Measurements from ENCODE around the gene SMAD6.

Gene SMAD6

DNA sequence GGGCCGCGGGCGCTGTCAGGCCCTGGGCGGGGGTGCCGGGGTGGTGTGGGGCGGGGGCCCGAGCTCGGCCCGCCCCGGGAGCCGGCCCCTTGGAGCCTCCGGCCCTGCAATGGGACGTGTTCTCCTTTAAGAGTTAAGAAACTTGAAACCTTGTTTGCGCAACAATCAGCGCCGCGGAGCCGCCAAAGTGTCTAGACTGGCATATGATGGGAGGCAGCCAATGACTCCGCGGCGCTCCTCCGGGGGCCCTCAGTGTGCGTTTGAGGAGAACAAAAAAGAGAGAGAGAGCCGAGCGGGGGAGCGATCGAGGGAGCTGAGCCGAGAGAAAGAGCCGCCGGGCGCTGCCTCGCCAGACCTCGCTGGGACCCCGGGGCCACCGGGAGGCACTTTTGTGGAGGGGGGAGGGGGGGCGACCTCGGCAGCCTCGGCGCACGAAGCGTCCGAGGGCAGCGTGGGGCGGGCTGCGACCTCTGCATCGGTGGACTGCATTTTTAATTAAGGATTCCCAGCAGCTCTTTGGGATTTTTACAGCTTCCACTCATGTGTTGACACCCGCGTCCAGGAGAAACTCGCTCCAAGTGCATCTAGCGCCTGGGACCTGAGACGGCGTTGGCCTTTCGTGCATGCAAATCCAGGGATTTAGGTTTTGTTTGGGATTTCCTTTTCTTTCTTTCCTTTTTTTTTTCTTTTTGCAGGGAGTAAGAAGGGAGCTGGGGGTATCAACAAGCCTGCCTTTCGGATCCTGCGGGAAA lies at the start of gene SMAD6:
SMAD6 (plus strand) TSS at position 202 of the 752 bp plus-strand sequence. CDS start 1,023 bp downstream, outside the sequence.
- peak; percentile 94 for DNase-seq (ENCODE audit: low read depth, low spot score)

DNA sequence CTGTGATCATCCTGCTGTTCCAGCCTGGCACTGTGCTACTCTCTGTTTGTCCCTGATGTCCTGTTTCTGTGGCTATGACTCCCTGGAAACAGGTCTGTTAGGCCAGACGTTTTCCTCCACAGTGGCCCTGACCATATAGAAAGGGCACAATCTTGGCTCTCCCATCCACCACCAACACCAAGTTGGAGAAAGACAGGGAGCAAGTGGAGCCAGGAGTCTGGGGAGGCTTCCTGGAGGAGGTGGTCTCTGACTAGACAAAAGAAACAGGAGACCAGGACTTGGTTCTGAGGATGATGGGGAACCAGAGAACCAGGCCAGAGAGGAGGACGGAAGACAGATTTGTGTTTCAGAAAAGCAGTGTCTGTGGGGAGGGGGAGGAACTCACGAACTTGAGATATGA lies 49.2 kb upstream of the SMAD6 start:
- no peak for DNase-seq (ENCODE audit: low read depth, low spot score)

DNA sequence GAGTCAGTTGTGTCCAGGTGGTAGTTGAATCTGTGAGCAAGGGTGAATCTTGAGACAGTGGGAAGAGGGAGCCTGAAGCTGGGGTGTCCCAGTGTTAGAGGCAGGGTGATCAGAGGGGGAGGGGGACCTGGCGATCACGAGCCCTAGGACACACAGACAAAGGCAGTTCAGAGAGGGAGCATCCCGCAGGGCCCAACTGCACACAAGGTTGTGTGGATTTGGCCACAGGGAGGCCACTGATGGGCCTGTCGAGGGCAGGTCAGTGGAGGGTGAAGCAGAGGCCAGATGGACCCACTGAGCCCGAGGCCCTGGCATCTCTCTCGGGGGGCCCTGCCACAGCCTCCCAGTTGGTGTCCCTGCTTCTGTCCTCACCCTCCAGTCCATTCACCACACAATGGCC lies 48.6 kb upstream of the SMAD6 start:
- no peak for DNase-seq (ENCODE audit: low read depth, low spot score)

DNA sequence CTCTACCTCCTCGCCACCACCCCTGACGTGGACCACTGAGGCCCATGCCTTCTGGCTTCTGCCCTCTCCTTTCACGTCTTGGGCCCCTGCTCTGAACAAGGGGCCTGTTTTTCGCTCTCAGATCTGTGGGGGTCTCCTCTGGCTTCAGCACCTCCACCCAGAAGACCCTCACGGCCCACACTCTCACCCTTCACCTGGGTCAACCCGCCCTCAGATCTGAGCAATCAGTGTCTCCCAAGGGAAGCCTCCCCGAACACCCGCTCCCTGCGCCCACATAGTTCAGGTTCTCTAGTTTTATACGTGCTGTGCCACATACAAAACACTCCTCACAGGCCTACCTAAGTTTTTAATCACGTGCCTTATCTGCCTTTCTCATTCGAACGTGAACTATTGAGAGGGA lies 48.2 kb upstream of the SMAD6 start:
- DNase-seq (ENCODE audit: low read depth, low spot score) = no peak

DNA sequence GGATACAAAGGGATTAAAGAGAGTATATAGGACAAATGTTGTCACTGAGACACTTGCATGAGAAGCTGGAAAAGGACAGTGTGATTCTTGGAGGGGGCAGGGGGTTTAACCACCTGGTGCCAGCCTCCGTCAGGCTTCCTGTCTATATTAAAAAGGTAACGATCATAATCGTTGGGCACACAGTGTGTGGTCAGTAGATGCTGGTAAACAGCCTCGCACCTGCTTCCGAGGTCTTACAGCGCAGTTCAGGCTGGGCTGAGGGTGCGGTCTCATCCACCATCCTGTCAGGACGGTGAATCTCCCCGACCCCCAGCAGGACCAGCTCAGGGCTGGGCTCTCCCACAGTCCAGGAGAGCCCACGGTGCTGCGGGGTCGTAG lies 47.7 kb upstream of the SMAD6 start:
- DNase-seq (ENCODE audit: low read depth, low spot score) = no peak

DNA sequence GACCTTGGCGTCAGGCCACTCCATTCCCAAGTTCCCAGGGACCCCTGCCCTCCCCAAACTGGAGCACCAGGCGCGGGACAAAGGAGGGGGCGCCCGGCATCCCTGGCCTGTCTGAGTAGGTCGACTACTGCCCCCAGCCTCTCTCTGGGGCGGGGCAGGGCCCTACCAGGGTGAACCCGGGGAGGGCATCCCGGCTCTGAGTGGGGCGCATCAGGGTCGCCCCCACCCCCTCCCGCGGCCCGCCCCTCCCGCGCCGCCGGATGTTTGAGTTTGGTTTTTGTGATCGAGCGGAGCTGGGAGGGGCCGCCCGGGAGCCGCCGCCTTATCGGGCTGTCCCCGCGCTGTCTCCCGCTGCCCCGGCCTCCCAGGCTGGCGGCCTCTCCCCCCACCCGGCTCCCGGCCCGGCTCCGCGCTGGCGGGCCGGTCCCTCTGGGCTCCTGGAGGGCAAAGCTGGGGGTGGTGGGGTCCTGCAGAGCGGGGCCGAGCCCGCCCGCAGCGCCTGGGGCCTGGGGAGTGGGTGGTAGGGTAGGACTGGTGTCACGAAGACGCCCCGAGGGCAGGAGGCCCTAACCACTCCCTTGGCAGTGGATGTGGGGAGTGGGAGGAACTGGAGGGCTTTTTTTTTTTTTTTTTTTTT lies 47.2 kb upstream of the SMAD6 start:
- no peak for DNase-seq (ENCODE audit: low read depth, low spot score)

DNA sequence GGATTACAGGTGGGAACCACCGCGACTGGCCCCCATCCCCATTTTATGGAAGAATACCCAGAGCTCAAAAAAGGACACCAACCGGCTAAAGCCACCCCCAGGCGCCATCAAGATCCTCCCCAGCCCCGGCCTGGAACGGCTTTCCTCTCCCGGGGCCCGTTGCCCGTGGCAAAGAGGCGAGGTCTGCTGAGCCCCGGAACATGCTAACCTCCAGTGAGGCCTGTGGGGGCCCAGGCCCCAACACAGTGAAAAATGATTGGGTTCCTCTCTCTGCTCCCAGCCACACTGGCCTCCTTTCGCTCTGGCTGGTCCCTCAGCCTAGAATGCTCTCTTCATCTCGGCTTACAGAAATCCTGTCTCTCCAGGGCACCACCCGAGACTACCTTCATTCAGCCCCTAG lies 46.5 kb upstream of the SMAD6 start:
- no peak for DNase-seq (ENCODE audit: low read depth, low spot score)

DNA sequence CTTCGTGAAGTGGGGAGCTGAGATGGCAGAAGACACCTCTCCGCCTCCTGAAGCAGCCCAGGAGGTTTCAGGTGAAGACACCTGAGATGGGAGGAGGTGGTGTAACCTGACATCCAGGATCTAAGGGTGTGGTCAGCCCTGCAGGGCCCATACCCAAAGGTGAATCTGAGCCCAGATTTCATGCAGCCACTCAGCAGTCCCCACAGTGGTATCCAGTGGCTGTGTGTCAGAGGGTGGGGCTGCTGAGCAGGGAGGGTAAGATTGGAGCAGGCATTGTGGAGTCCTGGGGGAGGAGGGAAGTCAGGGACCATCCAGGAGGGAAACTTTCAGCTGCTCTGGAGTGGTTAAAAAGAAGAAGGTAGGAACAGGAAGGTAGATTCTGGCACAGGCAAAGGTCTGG lies 46.0 kb upstream of the SMAD6 start:
- DNase-seq (ENCODE audit: low read depth, low spot score) = no peak

DNA sequence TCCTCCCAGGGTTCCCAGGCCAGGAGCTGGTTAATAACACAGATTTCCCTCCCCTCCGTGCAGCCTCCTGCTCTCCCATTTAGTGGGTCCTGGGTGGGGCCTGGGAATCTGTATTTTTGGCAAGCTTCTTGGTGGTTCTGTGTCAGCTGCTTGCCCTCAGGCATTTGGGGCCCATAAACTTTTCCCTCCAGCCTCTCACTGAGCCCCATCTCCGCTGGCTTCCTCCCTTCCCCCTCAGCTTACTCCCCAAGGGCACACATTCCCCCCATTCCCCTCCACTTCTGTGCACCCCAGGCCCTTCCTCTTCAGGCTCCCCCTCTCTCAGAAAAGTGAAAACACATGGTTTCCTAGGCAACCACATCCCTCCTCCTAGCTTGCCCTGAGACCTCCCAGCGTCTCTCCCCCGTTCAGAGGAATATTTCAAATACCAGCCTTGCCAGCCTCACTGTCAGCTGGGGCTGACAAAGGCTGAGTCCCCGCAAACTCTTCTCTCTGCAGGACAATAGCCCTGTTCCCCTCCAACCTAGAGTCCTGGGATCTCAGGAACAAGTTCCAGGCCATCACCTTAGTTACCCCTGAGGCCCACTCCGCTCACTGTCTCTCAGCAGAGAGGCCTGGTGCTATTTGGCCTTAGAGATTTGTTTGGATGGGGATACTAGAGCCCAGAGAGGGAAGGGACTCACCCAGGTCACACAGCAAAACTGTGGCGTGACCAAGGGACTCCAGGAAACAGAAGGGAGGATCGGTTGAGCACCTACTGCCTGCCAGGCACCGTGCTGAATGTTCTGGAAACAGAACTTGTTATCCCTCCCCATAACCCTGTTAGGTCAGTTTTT lies 44.6 kb upstream of the SMAD6 start:
- no peak for DNase-seq (ENCODE audit: low read depth, low spot score)

DNA sequence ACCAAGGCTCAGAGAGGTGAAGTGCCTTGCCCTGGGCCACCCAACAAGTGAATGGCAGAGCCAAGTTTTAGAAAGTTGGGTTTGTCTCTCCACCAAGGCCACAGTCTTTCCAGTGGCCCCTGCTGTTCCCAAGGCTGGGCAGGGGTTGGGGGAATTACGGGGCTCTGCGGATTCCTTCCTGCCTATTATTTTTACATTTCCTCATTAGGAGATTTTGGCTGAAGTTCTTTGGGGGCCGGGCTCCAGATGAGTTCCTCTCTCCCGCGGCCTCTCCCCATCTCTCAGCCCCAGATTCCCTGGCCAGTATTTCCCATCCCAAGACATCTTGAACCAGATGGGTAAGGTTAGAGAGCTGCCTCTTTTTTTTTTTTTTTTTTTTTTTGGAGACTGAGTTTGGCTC lies 44.0 kb upstream of the SMAD6 start:
- no peak for DNase-seq (ENCODE audit: low read depth, low spot score)

DNA sequence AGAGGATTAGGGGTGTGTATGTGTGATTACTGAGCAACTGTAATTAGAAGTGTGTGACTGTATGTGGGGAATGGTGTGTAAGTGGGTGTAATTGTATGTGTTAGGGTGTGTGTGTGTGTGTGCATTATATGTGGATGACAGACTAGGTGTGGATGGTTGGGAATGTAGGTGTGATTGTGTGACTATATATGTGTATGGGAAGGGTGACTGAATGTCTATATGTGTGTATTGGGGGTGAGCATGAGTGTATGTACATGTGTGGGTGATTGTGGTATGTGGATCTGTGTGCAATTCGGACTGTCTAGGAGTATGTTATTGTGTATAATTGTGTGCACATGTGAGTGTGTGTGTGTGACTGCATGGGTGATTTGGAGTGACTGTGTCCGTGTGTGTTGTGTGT lies 43.2 kb upstream of the SMAD6 start:
- DNase-seq (ENCODE audit: low read depth, low spot score) = no peak

DNA sequence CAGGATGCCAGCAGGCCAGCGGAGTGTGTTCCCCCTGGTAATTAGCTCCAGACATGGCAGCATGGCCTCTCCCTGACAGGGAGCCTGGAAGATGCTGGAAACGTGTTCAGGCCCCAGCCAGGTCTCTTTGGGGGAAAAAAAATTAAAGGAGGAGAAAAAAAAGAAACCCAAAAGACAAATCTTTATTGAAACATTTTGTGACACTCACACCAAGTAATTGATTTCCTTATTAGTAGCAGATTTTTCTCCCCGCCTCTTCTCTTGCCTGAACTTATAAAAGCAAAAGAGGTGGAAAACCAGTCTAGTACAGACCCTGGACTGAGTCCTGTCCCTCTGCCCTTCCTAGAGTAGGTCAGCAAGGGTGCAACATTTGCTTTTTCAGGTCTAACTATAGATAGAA lies 42.7 kb upstream of the SMAD6 start:
- no peak for DNase-seq (ENCODE audit: low read depth, low spot score)

DNA sequence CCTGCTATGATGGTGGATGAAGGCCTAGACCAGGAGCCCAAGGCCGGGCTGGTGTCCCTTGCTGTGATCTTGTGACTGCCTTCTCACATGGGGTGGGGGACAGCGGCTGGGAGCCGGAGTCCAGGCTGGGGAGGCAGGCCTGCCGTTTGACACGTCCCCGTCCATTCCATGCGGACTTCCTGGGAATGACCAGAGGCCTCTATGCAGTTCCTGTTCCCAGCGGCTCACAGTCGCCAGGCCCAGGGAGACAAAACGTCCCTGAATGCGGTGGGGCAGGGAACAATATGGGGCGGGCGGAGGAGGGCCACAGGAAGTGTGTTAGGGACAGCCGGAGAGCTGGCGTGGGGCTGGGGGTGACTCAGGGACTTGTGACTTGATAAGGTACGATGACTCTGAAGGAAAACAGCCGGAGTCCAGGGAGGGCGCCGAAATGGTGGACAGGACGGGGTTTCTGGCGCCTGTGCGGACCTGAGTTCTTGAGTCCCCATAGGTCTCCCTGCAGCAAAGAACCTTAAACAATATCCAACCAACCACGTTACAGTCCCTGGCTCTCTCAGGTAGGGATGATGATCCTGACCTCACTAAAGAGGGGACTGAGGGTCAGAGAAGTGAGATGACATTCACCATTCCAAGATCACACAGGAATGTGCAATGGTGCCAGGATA lies 40.5 kb upstream of the SMAD6 start:
- DNase-seq (ENCODE audit: low read depth, low spot score) = no peak

DNA sequence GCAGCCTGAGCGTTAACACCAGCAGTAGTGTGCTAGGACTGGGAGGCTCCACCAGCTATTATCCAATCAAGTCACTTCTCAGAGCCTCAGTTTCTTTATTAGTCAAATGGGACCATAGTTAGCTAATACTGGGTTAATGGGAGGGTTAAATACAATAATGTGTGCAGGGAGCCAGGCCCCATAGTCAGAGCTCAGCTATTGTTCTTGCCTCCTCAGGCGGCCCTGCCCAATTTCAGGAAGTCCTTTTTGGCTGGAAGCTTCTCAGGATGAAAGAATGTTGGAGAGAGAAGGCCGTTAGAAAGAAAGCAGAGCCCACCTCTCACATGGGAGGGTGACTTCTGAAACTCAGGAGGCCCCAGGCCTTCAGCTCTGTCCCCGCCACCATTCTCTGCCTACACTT lies 39.5 kb upstream of the SMAD6 start:
- no peak for DNase-seq (ENCODE audit: low read depth, low spot score)

DNA sequence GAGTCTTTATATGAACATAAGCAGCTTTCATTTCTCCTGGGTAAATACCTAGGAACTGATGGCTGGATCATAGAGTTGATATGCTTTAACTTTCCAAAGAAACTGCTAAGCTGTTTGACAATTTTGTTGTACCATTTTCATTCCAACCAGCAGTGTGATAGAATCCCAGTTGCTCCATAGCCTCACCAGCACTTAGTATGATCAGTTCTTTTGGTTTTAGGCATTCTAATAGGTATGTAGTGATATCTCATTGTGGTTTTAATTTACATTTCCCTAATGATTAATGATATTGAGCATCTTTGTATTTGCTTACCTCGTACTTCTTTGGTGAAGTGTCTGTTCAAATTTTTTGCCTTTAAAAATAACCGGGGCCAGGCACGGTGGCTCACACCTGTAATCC lies 38.4 kb upstream of the SMAD6 start:
- DNase-seq (ENCODE audit: low read depth, low spot score) = no peak

DNA sequence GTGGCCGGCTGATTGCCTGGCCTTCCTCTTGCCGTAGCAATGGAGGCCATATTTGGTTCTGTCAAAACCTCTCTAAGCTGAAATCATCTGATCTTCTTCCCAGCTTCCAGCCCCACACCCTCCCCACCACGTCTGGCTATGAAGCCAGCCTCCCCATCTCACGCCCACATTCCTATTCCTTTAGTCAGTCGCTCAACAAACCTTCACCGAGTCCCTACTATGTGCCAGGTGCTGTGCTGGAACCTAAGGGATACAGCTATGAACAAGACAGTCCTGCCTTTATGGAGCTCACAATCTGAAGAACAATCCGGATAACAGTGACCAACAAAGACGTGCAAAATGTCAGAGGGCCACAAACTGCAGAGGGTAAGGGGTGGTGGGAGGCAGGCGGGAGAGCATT lies 31.9 kb upstream of the SMAD6 start:
- DNase-seq (ENCODE audit: low read depth, low spot score) = no peak

DNA sequence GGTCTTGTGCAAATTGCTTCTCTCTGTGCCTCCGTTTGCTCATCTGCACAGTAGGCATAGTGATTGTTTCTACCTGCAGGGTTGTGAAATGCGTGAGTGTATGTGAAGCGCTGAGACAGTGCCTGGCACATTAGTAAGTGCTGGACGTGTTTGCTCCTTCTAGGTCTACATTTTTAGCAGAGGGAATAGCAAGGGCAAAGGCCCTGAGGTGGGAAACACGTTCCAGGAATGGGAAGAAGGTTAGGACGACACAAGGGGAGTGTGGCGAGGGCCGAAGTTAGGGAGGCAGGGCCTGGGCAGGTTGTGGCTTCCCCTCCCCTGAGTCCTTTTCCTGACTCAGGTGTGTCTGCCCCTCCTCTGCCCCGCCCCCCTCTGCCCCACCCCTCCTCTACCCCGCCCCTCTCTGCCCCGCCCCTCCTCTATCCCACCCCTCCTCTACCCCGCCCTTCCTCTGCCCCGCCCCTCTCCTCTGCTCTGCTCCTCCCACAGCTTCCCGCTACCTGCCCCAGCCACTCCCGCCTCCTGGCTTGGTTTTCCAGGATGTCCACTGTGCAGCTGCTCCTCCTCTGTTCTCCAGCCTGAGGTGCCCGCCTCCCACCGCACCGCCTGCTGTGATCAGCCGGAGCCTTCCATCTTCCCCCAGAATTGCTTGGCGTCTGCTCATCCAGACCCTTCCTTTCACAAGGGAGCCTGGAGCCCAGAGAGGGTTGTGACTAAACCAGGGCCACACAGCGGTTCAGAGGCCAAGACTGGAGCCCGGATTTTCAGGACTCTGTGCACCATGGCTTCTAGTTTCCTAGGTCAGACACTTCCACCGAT lies 31.1 kb upstream of the SMAD6 start:
- no peak for DNase-seq (ENCODE audit: low read depth, low spot score)

DNA sequence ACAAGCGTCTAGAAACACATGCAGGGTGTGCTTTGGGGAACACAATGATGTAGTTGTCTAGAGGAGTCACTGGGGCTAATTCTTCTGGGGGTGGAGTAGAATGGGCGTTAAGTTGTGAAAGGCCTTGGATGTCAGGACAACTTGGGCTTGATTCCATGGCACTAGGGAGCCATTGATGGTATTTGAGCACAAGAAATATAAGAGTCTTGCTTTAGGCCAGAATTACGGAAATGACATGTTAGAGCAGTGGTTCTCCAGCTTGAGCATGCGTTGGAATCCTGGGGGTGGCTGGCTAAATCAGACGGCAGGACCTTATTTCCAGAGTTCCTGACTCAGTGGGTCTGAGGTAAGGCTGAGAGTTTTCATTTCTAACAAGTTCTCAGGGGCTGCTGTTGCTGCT lies 29.2 kb upstream of the SMAD6 start:
- DNase-seq (ENCODE audit: low read depth, low spot score) = no peak

DNA sequence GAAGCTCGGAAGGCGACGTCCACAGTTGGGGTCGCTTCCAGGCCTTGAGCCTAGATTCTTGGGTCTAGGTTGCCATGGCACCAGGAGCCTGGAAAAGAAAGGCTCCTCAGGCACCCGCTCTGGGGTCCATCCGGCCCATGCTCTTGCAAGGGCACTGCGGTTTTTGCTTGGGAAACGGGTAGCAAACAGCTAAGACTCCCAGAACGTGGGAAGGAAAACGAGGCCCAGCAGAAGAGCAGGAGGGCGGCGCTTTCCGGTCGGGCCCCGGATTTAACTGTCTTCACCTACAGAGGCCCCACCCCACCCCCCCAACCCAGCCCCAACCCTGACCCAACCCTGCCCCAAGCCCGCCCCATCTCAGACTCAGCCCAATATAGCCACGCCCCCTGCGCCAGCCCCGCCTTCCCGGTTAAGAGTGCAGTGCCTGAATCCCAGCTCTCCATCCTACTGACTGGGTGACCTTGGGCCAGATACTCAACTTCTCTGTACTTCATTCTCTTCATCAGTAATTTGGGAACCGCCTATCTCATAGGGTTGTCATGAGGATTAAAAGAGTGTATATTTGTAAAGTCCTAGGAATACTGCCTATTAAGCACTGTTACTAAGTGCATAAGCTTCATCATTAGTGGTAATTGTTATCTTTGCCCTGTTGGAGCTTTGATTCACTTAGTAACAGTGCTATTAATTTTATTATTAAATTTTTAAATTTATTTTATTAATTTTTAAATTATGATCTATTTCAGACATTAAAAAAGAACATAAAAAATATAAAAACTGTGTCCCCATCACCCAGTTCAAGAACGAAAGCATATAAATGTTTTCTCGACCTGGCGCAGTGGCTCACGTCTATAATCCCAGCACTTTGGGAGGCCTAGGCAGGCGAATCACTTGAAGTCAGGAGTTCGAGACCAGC lies 28.4 kb upstream of the SMAD6 start:
- no peak for DNase-seq (ENCODE audit: low read depth, low spot score)

DNA sequence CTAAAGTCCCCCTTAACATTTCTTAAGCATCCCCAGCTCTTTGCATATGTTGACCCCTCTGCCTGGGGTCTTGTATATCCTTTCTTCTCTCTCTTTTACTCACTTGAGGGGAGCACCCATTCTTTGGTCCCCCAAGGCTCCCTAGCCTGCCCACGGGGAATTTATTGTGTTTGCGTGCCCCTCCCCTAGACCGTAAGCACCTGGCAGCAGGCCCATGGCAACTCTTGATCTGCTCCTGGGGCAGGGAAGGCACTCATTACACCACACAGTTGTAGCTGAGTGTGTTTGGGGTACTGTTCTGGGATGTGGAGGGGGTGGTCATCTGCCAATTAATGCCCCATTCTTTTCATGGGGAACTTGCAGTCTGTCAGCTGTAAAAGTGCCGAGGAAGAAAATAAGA lies 27.3 kb upstream of the SMAD6 start:
- no peak for DNase-seq (ENCODE audit: low read depth, low spot score)

Measured in brain pericyte (primary cell).